ENCODE measurements around the gene EML5. TPM values are rescaled to one million over a fixed set of nuclear protein-coding genes. Genes with fewer than 3 reads are reported as not detected.

EML5 gene
- polyA plus RNA-seq, 3 donors: not detected

DNA sequence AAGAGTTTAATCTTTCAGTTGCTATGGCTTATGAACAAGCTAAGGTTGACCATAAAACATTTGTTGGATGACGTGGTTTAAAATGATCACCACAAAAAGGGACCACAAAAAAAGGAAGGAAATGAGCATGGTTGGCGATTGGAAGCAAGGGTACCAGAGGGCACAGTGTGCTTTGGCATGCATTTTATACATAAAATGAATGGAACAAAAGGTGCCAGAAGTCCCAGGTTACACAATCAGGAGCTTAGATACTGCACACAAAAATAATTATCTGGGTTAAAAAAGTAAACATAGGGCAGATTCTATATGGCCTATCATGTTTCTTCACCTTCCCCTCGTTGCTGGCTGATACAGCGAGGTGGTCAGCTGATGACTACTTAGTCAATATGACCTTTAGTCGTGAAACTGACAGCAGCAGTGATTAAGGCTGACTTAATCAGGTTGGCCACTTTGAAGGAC lies 179.2 kb downstream of the EML5 start:
- TF ChIP-seq, protein P1, sequence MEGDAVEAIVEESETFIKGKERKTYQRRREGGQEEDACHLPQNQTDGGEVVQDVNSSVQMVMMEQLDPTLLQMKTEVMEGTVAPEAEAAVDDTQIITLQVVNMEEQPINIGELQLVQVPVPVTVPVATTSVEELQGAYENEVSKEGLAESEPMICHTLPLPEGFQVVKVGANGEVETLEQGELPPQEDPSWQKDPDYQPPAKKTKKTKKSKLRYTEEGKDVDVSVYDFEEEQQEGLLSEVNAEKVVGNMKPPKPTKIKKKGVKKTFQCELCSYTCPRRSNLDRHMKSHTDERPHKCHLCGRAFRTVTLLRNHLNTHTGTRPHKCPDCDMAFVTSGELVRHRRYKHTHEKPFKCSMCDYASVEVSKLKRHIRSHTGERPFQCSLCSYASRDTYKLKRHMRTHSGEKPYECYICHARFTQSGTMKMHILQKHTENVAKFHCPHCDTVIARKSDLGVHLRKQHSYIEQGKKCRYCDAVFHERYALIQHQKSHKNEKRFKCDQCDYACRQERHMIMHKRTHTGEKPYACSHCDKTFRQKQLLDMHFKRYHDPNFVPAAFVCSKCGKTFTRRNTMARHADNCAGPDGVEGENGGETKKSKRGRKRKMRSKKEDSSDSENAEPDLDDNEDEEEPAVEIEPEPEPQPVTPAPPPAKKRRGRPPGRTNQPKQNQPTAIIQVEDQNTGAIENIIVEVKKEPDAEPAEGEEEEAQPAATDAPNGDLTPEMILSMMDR (IDR thresholded peaks at IDR 0.05): no peak
- Mint-ChIP-seq H3K36me3 (peaks cover 56 to 57% of the 10 kb centered on the region in 2 donors), H3K27me3 (ENCODE audit: low read depth in 3 of 3) (peaks cover 0 to 2% (median 0%) of the 10 kb centered on the region in 3 donors), H3K4me1 (peaks cover 9% of the 10 kb centered on the region), H3K4me3 (no peak overlapping the region), H3K27ac (peak overlapping the region in 1 of 7 donors; percentile 6), H3K9me3 (peaks cover 0 to 1% (median 0%) of the 10 kb centered on the region in 7 donors)
- Histone ChIP-seq H3K27ac (ENCODE audit: low read depth in 1 of 2, low read length in 2 of 2) (no peak overlapping the region), H3K9me3 (replicated peaks in 1 of 2; ENCODE audit: control insufficient read depth in 1 of 2, insufficient read depth in 1 of 2, low read length in 2 of 2) (no peaks in the 10 kb centered on the region), H3K27me3 (ENCODE audit: control insufficient read depth in 2 of 2, insufficient read depth in 2 of 2, low read length in 2 of 2) (no peaks in the 10 kb centered on the region), H3K9ac (ENCODE audit: insufficient read depth, low read length, poor library complexity, severe bottlenecking) (no peak overlapping the region), H3K4me2 (replicated peaks; ENCODE audit: extremely low read depth, low read length, poor library complexity, severe bottlenecking) (no peak overlapping the region), H3K4me1 (ENCODE audit: control insufficient read depth in 1 of 2, insufficient read depth in 2 of 2, low read length in 2 of 2) (peaks cover 6 to 10% of the 10 kb centered on the region in 2 donors), H4K20me1 (ENCODE audit: insufficient read depth, low read length) (no peaks in the 10 kb centered on the region), H3K79me2 (ENCODE audit: insufficient read depth, low read length) (no peaks in the 10 kb centered on the region), H3K36me3 (replicated peaks in 1 of 2; ENCODE audit: control insufficient read depth in 1 of 2, insufficient read depth in 2 of 2, low read length in 2 of 2) (peaks cover 41 to 52% of the 10 kb centered on the region in 2 donors), H3K4me3 (replicated peaks in 1 of 3; ENCODE audit: low read depth in 2 of 3, low read length in 3 of 3) (no peak overlapping the region), H2AFZ (ENCODE audit: insufficient read depth, low read depth, low read length, poor library complexity, severe bottlenecking) (no peak overlapping the region)
- DNase-seq: peak in 1 of 3 donors; percentile 11
- 0% methylated on average over 1 of the region's 5 CpGs for WGBS (ENCODE audit: insufficient coverage)
- intact Hi-C loops (cut with micrococcal nuclease): no loop called here

DNA sequence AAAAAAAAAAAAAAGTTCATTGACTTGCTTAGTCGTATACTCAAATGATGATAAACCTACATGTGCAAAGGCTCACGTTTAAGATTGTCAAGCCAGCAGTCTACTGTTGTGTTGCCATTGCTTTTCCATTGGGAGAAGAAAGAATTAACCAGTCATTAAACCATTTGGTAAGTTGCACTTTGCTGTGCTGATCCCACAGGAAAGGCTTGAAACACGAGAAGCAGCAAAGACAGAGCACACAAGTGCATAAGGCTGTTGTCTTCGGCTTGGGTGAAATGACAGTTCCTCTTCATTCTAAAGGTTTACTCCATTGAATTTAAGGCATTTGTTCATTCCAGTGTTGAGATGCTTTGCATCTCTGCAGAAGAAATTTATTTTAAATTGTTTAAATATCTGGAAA lies 179.8 kb downstream of the EML5 start:
- peaks cover 6 to 10% of the 10 kb centered on the region in 2 donors for H3K4me1 ChIP-seq (ENCODE audit: control insufficient read depth in 1 of 2, insufficient read depth in 2 of 2, low read length in 2 of 2)
- Mint-ChIP-seq H3K27me3 (ENCODE audit: low read depth in 3 of 3) (peaks cover 0 to 2% (median 0%) of the 10 kb centered on the region in 3 donors), H3K36me3 (peaks cover 62 to 63% of the 10 kb centered on the region in 2 donors), H3K9me3 (peaks cover 0 to 1% (median 0%) of the 10 kb centered on the region in 7 donors), H3K27ac (no peak overlapping the region), H3K4me1 (peaks cover 9% of the 10 kb centered on the region), H3K4me3 (no peak overlapping the region)
- H3K27ac ChIP-seq (ENCODE audit: low read depth in 1 of 2, low read length in 2 of 2): no peak overlapping the region
- no peaks in the 10 kb centered on the region for H4K20me1 ChIP-seq (ENCODE audit: insufficient read depth, low read length)
- no peaks in the 10 kb centered on the region for H3K9me3 ChIP-seq (replicated peaks in 1 of 2; ENCODE audit: control insufficient read depth in 1 of 2, insufficient read depth in 1 of 2, low read length in 2 of 2)
- no CpG with 5 or more reads among the region's 4 CpGs for WGBS (ENCODE audit: insufficient coverage)
- intact Hi-C loops (cut with micrococcal nuclease): no loop called here
- H3K36me3 ChIP-seq (replicated peaks in 1 of 2; ENCODE audit: control insufficient read depth in 1 of 2, insufficient read depth in 2 of 2, low read length in 2 of 2): peaks cover 47 to 58% of the 10 kb centered on the region in 2 donors
- H3K27me3 ChIP-seq (ENCODE audit: control insufficient read depth in 2 of 2, insufficient read depth in 2 of 2, low read length in 2 of 2): no peaks in the 10 kb centered on the region
- no peak overlapping the region for H3K4me2 ChIP-seq (replicated peaks; ENCODE audit: extremely low read depth, low read length, poor library complexity, severe bottlenecking)
- TF ChIP-seq, protein P1 (IDR thresholded peaks at IDR 0.05): no peak
- H2AFZ ChIP-seq (ENCODE audit: insufficient read depth, low read depth, low read length, poor library complexity, severe bottlenecking): no peak overlapping the region
- H3K79me2 ChIP-seq (ENCODE audit: insufficient read depth, low read length): no peaks in the 10 kb centered on the region
- H3K9ac ChIP-seq (ENCODE audit: insufficient read depth, low read length, poor library complexity, severe bottlenecking): no peak overlapping the region
- H3K4me3 ChIP-seq (replicated peaks in 1 of 3; ENCODE audit: low read depth in 2 of 3, low read length in 3 of 3): no peak overlapping the region
- DNase-seq: no peak
